ENCODE measurements around the gene FREM1.

FREM1 gene

DNA sequence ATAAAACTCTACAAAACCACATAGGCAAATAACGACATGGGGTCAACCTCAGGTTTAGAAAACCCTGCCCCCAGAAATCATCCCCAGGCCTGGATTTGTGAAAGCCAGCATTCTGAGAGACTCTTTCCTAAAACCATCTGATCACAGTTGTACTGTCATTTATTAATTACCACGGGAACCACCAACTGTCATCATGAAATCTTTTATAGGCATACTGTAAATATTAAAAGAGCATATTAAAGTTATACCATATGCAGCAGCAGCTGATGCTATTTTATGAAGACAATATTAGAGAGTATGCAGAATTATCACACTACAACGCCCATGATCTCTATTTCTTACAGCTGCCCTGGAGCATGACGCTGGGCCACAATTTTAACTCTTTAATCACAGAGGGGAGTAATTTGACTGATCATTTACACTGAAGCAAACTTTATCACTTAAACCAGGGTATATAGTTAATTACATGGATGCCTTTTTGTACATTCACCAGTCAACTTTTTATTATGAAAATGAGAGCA is 208.0 kb downstream of the FREM1 start:
- no peak for DNase-seq (ENCODE audit: low spot score)

DNA sequence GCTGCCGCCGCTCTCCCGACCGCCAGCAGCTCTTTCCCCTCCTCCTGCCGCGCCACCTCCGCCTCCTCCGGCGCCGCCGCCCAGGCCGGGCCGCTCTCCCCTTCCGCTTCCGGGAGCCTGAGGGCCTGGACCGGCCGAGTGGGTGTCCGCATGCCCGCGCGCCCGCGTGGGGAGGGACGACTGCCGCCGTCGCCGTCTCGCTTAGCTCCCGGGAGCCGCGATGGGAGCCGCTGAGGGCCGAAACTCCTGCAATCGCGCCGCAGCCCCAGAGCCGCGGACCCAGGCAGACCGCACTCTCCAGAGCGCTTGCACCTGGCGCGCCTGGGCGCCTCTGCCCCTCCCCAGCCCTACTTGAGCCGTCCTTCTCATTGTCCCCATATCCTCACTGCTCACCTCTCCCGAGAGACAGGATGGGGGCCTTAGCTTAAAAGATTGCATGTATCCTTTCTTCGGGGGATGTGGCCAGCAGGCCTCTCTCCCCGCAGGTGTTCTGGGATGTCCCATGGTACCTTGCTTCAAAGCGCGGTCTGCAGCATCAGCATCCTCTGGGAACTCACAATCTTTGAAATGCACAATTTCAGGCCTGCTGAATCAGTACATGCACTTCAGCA is 216.9 kb downstream of the FREM1 start, which contains the start of gene ZDHHC21:
Gene ZDHHC21 (minus strand): TSS at position 182 of the 611 bp plus-strand sequence. CDS start 19,092 bp downstream, outside the sequence.
- DNase-seq (ENCODE audit: low spot score): peak; percentile 6

DNA sequence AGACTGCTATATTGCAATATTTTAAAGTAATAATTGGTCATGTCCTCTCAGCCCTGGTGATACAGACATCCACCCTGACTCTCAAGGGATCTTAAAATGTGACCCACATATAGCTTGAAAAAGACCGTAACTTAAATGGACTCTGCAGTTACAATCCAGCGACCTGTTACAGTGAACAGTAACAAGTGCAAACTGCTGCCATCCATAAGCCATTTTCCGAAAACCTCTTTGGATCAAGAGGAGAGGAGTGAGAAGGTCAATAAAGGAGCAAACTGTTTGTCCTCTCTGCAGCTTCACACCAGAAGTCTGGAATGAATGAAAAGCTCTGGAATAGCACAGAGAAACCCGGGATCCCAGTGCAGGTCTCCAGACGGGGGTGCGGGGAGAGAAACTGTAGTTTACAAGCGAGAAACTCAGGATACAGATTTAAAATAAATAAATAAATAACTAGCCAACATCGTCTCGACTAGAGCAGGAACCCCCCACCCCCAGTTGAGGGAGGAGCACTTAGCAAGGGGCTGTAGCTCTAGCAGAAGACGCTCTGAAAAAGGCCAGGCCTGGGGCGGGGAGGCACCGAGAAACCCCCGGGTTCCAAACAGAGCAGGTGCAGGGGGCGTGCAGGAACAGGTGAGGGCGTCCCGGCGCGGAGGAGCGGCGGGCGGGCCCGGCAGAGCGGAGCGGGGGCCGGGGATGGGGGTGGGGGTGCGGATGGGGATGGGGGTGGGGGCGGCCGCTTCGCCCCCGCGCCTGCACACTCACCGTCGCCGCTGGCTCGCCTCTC is 217.6 kb downstream of the FREM1 start:
- DNase-seq (ENCODE audit: low spot score): no peak

DNA sequence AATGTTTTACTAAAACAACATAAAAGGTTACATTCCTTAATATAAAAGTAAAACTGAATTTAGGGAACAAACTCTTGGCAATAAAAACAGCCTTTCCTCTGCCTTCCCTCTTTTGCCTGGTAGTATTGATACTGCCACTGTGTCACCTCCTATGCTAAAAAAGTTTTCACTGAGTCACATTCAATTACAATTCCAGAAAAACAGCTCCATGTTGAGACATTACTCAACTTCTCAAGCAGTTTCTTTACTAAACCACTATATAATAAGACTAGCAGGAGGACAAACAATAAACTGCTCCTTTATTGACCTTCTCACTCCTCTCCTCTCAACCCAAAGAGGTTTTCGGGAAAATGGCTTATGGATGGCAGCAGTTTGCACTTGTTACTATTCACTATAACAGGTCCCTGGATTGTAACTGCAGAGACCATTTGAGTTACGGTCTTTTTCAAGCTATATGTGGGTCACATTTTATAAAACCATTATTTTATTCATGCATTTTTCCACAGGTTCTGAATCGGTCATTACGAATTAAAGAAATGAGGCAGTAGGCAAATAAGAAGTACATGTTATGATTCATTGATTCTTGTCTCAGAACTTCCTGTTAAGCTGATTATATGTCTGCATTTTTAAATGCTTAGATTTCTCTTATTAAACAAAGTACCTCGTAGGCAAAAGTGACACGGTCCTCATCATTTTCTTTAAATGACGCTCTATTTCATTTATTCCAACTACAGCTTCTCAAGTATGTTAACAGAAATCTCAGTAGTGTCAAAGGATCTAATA is 219.1 kb downstream of the FREM1 start:
- no peak for DNase-seq (ENCODE audit: low spot score)

DNA sequence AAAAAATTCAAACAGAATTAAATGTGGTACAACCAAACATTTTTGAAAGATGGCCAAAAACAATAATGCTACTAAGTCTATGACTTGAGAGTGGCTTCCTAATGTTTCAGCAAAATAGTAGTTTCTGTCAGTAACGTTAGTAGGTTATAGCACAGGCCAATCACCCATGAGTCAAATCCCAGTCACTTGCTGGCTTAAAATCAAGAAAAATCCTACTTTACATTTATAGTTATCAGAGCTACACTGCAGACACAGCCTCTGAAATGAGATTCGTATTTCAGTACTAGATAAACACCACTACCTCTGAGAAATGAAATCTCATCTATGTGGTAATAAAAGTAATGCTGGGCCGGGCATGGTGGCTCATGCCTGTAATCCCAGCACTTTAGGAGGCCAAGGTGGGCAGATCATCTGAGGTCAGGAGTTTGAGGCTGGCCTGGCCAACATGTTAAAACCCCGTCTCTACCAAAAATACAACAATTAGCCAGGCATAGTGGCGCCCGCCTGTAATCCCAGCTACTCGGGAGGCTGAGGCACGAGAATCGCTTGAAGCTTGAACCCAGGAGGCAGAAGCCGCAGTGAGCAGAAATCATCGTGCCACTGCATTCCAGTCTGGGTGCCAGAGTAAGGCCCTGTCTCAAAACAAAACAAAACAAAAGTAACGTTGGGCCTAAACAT is 223.0 kb downstream of the FREM1 start:
- no peak for DNase-seq (ENCODE audit: low spot score)

DNA sequence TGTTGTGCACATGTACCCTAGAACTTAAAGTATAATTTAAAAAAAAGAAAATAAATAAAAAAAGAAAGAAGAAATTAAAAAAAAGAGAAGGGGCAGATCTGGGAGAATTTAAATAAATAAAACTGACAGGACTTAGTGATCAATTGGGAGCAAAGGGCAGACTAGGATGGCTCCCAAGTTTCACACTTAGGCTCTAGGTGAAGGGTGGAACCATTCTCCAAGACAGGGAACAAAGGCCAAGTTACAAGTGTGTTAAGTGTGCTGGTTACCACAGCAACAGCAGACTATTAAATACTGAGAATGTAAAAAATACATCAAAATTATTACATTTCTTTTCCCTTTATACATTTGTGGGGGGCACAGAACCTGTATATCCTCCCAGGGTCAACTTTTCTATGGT is 224.1 kb downstream of the FREM1 start:
- DNase-seq (ENCODE audit: low spot score): no peak
